22Rv1 (cell line): ENCODE measurements around the gene IPP.
"Not testable (repeated sequence)": the region's sequence is repeated elsewhere in the genome, so short reads cannot be mapped to it uniquely, and the experiment has no call there.

Experiments
- H3K27ac ChIP-seq: fragments of 450-650 bp; 2 replicates; pipeline ENCODE4 v1.5.1; 2017
- CTCF ChIP-seq: fragments of 450-650 bp; IDR thresholded peaks from 2 replicates; pipeline ENCODE4 v1.5.1; 2017; ENCODE audit warnings: mild to moderate bottlenecking
- ZFX ChIP-seq: fragments of 450-650 bp; IDR thresholded peaks from 2 replicates; pipeline ENCODE4 v1.6.1; 2017; ENCODE audit warnings: antibody characterized with exemption, borderline replicate concordance

IPP gene

GRCh38 chr1:45677751-45678245, 72.7 kb downstream of the IPP start:
- H3K27ac ChIP-seq: no peak overlapping the region
- no peak for TF ChIP-seq ZFX
- no peak for TF ChIP-seq CTCF

GRCh38 chr1:45676553-45676952, 73.9 kb downstream of the IPP start:
- H3K27ac ChIP-seq: not testable (repeated sequence)

- no peak overlapping the region for H3K27ac ChIP-seq
- TF ChIP-seq ZFX (no peak), CTCF (no peak)
These were observed 76.0 kb downstream of the IPP start for GRCh38 chr1:45674478-45674877.

GRCh38 chr1:45673956-45674355, 76.5 kb downstream of the IPP start:
- no peak overlapping the region for H3K27ac ChIP-seq
- no peak for TF ChIP-seq CTCF
- TF ChIP-seq ZFX: no peak

GRCh38 chr1:45669859-45670655, 80.4 kb downstream of the IPP start:
- H3K27ac ChIP-seq: no peak overlapping the region
- TF ChIP-seq ZFX (no peak), CTCF (no peak)

- H3K27ac ChIP-seq: no peak overlapping the region
- TF ChIP-seq CTCF (no peak), ZFX (no peak)
These were observed 81.1 kb downstream of the IPP start for GRCh38 chr1:45669379-45669778.

- H3K27ac ChIP-seq: no peak overlapping the region
- no peak for TF ChIP-seq ZFX
- no peak for TF ChIP-seq CTCF
These were observed 81.9 kb downstream of the IPP start for GRCh38 chr1:45668526-45668925.
